Upper lobe of left lung (tissue), 6 donors: ENCODE data around the gene MOGAT1. TPM values are rescaled to one million over a fixed set of nuclear protein-coding genes. Genes with fewer than 3 reads are reported as not detected.

ENCODE experiments used
- ATAC-seq, 2 donors: fragments of 200-7000 bp; cut with Tn5 transposase; one replicate each; pipeline ENCODE4 v1.9.1; 2022; ENCODE audit warnings: mild to moderate bottlenecking in 2 of 2, moderate library complexity in 2 of 2; ENCODE audit not compliant: low FRiP score in 2 of 2
- DNase-seq, 2 donors: peaks; one replicate each; pipeline ENCODE4 v3.0.0-alpha.2; 2019 to 2020
- H3K27ac ChIP-seq, 4 donors: fragments of 200-600 bp; sonication (generic); one replicate each; pipeline ENCODE4 v1.5.1; 2016 to 2019
- H3K27me3 ChIP-seq, 4 donors: fragments of 200-600 bp; sonication (generic); one replicate each; pipeline ENCODE4 v1.5.1; 2017 to 2019
- H3K36me3 ChIP-seq, 4 donors: fragments of 200-600 bp; sonication (generic); one replicate each; pipeline ENCODE4 v1.5.1; 2016 to 2019
- H3K4me1 ChIP-seq, 4 donors: fragments of 200-600 bp; sonication (generic); one replicate each; pipeline ENCODE4 v1.5.1; 2018 to 2019
- H3K4me3 ChIP-seq, 4 donors: fragments of 200-600 bp; sonication (generic); one replicate each; pipeline ENCODE4 v1.5.1; 2017 to 2019; ENCODE audit warnings: mild to moderate bottlenecking in 2 of 4, moderate library complexity in 1 of 4
- H3K9me3 ChIP-seq, 4 donors: fragments of 200-600 bp; sonication (generic); one replicate each; pipeline ENCODE4 v1.5.1; 2018 to 2019
- CTCF ChIP-seq, 6 experiments: fragments of 450-650 bp in 4 of 6; fragments of 200-600 bp in 2 of 6; sonication (generic) in 2 of 6; IDR thresholded peaks; one replicate each; pipeline ENCODE4 v1.5.1; 2016 to 2019; ENCODE audit warnings: antibody characterized with exemption in 6 of 6
- EP300 ChIP-seq, 4 donors: sonication (generic); formaldehyde crosslinking; IDR thresholded peaks; one replicate each; pipeline ENCODE4 v1.5.1; 2017; ENCODE audit warnings: antibody characterized with exemption in 4 of 4, control low read depth in 2 of 4
- POLR2A ChIP-seq, 4 donors: fragments of 450-650 bp; IDR thresholded peaks; one replicate each; pipeline ENCODE4 v1.5.1; 2016 to 2017; ENCODE audit warnings: antibody characterized with exemption in 4 of 4, mild to moderate bottlenecking in 2 of 4
- POLR2AphosphoS5 ChIP-seq, 2 donors: sonication (generic); formaldehyde crosslinking; IDR thresholded peaks; one replicate each; pipeline ENCODE4 v1.5.1; 2017; ENCODE audit warnings: antibody characterized with exemption in 2 of 2
- WGBS, 2 donors: methylation state at CpG; one replicate each; pipeline ENCODE4 v1.1.5; 2017 to 2018; 5-methylcytosine and 5-hydroxymethylcytosine counted together
- total RNA-seq, 6 donors: library from RNA; depleted of rRNA in 4 of 6; stranded (reverse); fragments of >200 nt in 4 of 6; gene quantifications; one replicate each; pipeline versions ENCODE4 v1.1.0 to v1.2.1, GENCODE V29; 2016 to 2021
- donor health status: DM: no; HTN: no; CAD: no; lungs with moderate emphysema.
- donor health status: DM: no; HTN: yes; CAD: no; lungs with severe emphysema.

Gene MOGAT1
- total RNA-seq, 6 donors from 2014 or later: 0.46 to 4.4 (median 1.1) TPM

GRCh38 chr2:222655787-222656525 lies 15.5 kb upstream of the MOGAT1 start, which contains the start of gene FARSB:
Gene FARSB (minus strand): TSS chr2:222656092. CDS start chr2:222656073, 19 bp downstream.
- Histone ChIP-seq H3K27ac (peak within 1 kb of the TSS; percentile 89 to 92 (median 92)), H3K4me1 (peaks cover 23 to 35% (median 26%) of the 10 kb centered on the region in 4 donors), H3K27me3 (no peaks in the 10 kb centered on the region), H3K36me3 (no peaks in the 10 kb centered on the region), H3K9me3 (no peaks in the 10 kb centered on the region), H3K4me3 (peak within 1 kb of the TSS; percentile 72 to 91 (median 84))
- TF ChIP-seq POLR2AphosphoS5 (IDR thresholded peaks at IDR 0.05) (peak in 1 of 2 donors; percentile 43), POLR2A (IDR thresholded peaks at IDR 0.05) (peak in 2 of 4 donors; percentile 52 to 57), EP300 (IDR thresholded peaks at IDR 0.05) (no peak)
- WGBS, 2 donors: 0 to 1% methylated on average over 35 to 44 of the region's 45 CpGs
- peak; percentile 97 to 98 for DNase-seq
- peak; percentile 98 to 99 for ATAC-seq

GRCh38 chr2:222656526-222657446 lies 14.7 kb upstream of the MOGAT1 start:
- Histone ChIP-seq H3K4me1 (peaks cover 23 to 35% (median 26%) of the 10 kb centered on the region in 4 donors), H3K27me3 (no peaks in the 10 kb centered on the region), H3K27ac (peak overlapping the region in 3 of 4 donors; percentile 89 to 92 (median 92)), H3K4me3 (peak overlapping the region; percentile 72 to 91 (median 84)), H3K36me3 (no peaks in the 10 kb centered on the region), H3K9me3 (no peaks in the 10 kb centered on the region)
- WGBS, 2 donors: 23 to 27% methylated on average over 13 of the region's 13 CpGs
- DNase-seq (no peak), ATAC-seq (peak in 1 of 2 donors; percentile 3)
- TF ChIP-seq POLR2A (IDR thresholded peaks at IDR 0.05) (no peak), EP300 (IDR thresholded peaks at IDR 0.05) (no peak), POLR2AphosphoS5 (IDR thresholded peaks at IDR 0.05) (no peak), CTCF (IDR thresholded peaks at IDR 0.05) (no peak)

- Histone ChIP-seq H3K4me1 (no peaks in the 10 kb centered on the region), H3K4me3 (no peak overlapping the region), H3K9me3 (no peaks in the 10 kb centered on the region), H3K36me3 (no peaks in the 10 kb centered on the region), H3K27me3 (no peaks in the 10 kb centered on the region), H3K27ac (no peak overlapping the region)
- no peak for ATAC-seq
- 49 to 61% methylated on average over 3 of the region's 3 CpGs for WGBS, 2 donors
- TF ChIP-seq CTCF (IDR thresholded peaks at IDR 0.05) (no peak), EP300 (IDR thresholded peaks at IDR 0.05) (no peak), POLR2AphosphoS5 (IDR thresholded peaks at IDR 0.05) (no peak), POLR2A (IDR thresholded peaks at IDR 0.05) (no peak)
- DNase-seq: no peak
Observed at GRCh38 chr2:222663479-222663878, 8.0 kb upstream of the MOGAT1 start.

- no peak for TF ChIP-seq CTCF (IDR thresholded peaks at IDR 0.05)
- TF ChIP-seq EP300 (IDR thresholded peaks at IDR 0.05): no peak
- no peak for TF ChIP-seq POLR2A (IDR thresholded peaks at IDR 0.05)
- TF ChIP-seq POLR2AphosphoS5 (IDR thresholded peaks at IDR 0.05): no peak
- H3K4me1 ChIP-seq: peaks cover 6 to 17% (median 12%) of the 10 kb centered on the region in 4 donors
- H3K9me3 ChIP-seq: no peaks in the 10 kb centered on the region
- DNase-seq (no peak), ATAC-seq (no peak)
- WGBS, 2 donors: 94 to 98% methylated on average over 3 of the region's 3 CpGs
- H3K4me3 ChIP-seq: no peak overlapping the region
- peak overlapping the region in 2 of 4 donors; percentile 32 to 50 for H3K27ac ChIP-seq
- no peaks in the 10 kb centered on the region for H3K27me3 ChIP-seq
- no peaks in the 10 kb centered on the region for H3K36me3 ChIP-seq
Observed at GRCh38 chr2:222668494-222669154, 2.8 kb upstream of the MOGAT1 start.
